CD14-positive monocyte (primary cell): ENCODE results near the gene HCAR1. TPM values are rescaled to one million over a fixed set of nuclear protein-coding genes. Genes with fewer than 3 reads are reported as not detected.
A peak's percentile ranks its signal among the peaks of the same experiment; 100 is the strongest.

Experiments used
- DNase-seq, 3 donors: peaks; one replicate each; pipeline ENCODE4 v3.0.0-alpha.2; 2011 to 2022
- H2AFZ ChIP-seq: 2 replicates; pipeline ENCODE4 v1.6.0; 2012; ENCODE audit warnings: mild to moderate bottlenecking, low read depth, low read length, inconsistent platforms; ENCODE audit not compliant: insufficient read depth, poor library complexity, severe bottlenecking
- H3K27ac ChIP-seq, 2 donors: 1 replicate in 1 of 2; 2 replicates in 1 of 2; pipeline ENCODE4 v1.5.1; 2012 to 2013; ENCODE audit warnings: low read length in 2 of 2, control low read depth in 1 of 2, inconsistent platforms in 1 of 2, low read depth in 1 of 2, mild to moderate bottlenecking in 1 of 2
- H3K27me3 ChIP-seq, 2 donors: one replicate each; pipeline versions ENCODE4 v1.6.0 to v1.6.1; 2011 to 2013; ENCODE audit warnings: low read length in 2 of 2; ENCODE audit not compliant: control insufficient read depth in 2 of 2, insufficient read depth in 2 of 2
- H3K36me3 ChIP-seq, 2 donors: replicated peaks in 1 of 2; 1 replicate in 1 of 2; 2 replicates in 1 of 2; pipeline versions ENCODE4 v1.5.1 to v1.6.1; 2012 to 2013; ENCODE audit warnings: low read length in 2 of 2, control low read depth in 1 of 2, inconsistent platforms in 1 of 2, mild to moderate bottlenecking in 1 of 2; ENCODE audit not compliant: insufficient read depth in 2 of 2, control insufficient read depth in 1 of 2
- H3K4me1 ChIP-seq, 2 donors: 1 replicate in 1 of 2; 2 replicates in 1 of 2; pipeline versions ENCODE4 v1.5.1 to v1.6.1; 2012 to 2013; ENCODE audit warnings: low read length in 2 of 2, control low read depth in 1 of 2, inconsistent platforms in 1 of 2, mild to moderate bottlenecking in 1 of 2, moderate library complexity in 1 of 2; ENCODE audit not compliant: insufficient read depth in 2 of 2, control insufficient read depth in 1 of 2
- H3K4me2 ChIP-seq: replicated peaks from 2 replicates; pipeline ENCODE3; 2012; ENCODE audit warnings: low read length, moderate library complexity, mild to moderate bottlenecking; ENCODE audit not compliant: poor library complexity, severe bottlenecking; ENCODE audit errors: extremely low read depth
- H3K4me3 ChIP-seq, 3 experiments: fragments of 200-600 bp in 1 of 3; sonication (generic) in 1 of 3; replicated peaks in 1 of 3; 1 replicate in 2 of 3; 2 replicates in 1 of 3; pipeline ENCODE4 v1.5.1; 2011 to 2013; ENCODE audit warnings: low read length in 3 of 3, mild to moderate bottlenecking in 3 of 3, control low read depth in 2 of 3, low read depth in 2 of 3, inconsistent platforms in 1 of 3, moderate library complexity in 1 of 3
- H3K79me2 ChIP-seq: 2 replicates; pipeline ENCODE4 v1.6.0; 2012; ENCODE audit warnings: mild to moderate bottlenecking, control low read depth, inconsistent platforms, low read length, moderate library complexity; ENCODE audit not compliant: insufficient read depth
- H3K9ac ChIP-seq: 2 replicates; pipeline ENCODE4 v1.6.0; 2017; ENCODE audit warnings: low read length, mild to moderate bottlenecking; ENCODE audit not compliant: insufficient read depth, poor library complexity, severe bottlenecking
- H3K9me3 ChIP-seq, 2 donors: replicated peaks in 1 of 2; 1 replicate in 1 of 2; 2 replicates in 1 of 2; pipeline versions ENCODE4 v1.5.1 to v1.6.1; 2012 to 2013; ENCODE audit warnings: low read length in 2 of 2, control low read depth in 1 of 2; ENCODE audit not compliant: control insufficient read depth in 1 of 2, insufficient read depth in 1 of 2
- H4K20me1 ChIP-seq: 2 replicates; pipeline ENCODE4 v1.6.0; 2012; ENCODE audit warnings: mild to moderate bottlenecking, low read length, control low read depth, moderate library complexity; ENCODE audit not compliant: insufficient read depth
- H3K27ac Mint-ChIP-seq, 7 donors: one replicate each; pipeline ENCODE4 v1.8.0; 2020; ENCODE audit warnings: mild to moderate bottlenecking in 7 of 7, mixed read lengths in 7 of 7, moderate library complexity in 6 of 7, inconsistent platforms in 2 of 7
- H3K27me3 Mint-ChIP-seq, 3 donors: one replicate each; pipeline ENCODE4 v1.8.0; 2021 to 2022; ENCODE audit warnings: low read depth in 3 of 3, mild to moderate bottlenecking in 3 of 3, mixed read lengths in 3 of 3, moderate library complexity in 3 of 3, inconsistent platforms in 1 of 3
- H3K36me3 Mint-ChIP-seq, 2 donors: one replicate each; pipeline ENCODE4 v1.8.0; 2020; ENCODE audit warnings: mixed read lengths in 2 of 2, inconsistent platforms in 1 of 2, mild to moderate bottlenecking in 1 of 2
- H3K4me1 Mint-ChIP-seq: one replicate; pipeline ENCODE4 v1.8.0; 2020; ENCODE audit warnings: mild to moderate bottlenecking, mixed read lengths
- H3K4me3 Mint-ChIP-seq, 2 donors: one replicate each; pipeline ENCODE4 v1.8.0; 2020; ENCODE audit warnings: mild to moderate bottlenecking in 2 of 2, mixed read lengths in 2 of 2, moderate library complexity in 1 of 2
- H3K9me3 Mint-ChIP-seq, 7 donors: one replicate each; pipeline ENCODE4 v1.8.0; 2020 to 2022; ENCODE audit warnings: mixed read lengths in 7 of 7, mild to moderate bottlenecking in 6 of 7, moderate library complexity in 6 of 7, inconsistent platforms in 2 of 7
- WGBS: methylation state at CpG from one replicate; pipeline ENCODE4 v1.1.5; 2013; ENCODE audit warnings: missing lambda C conversion rate; ENCODE audit not compliant: insufficient coverage; 5-methylcytosine and 5-hydroxymethylcytosine counted together
- intact Hi-C, 2 donors: fragments of 100-400 bp; cut with micrococcal nuclease; formaldehyde crosslinking; loops; one replicate each; pipeline versions ENCODE4 v1.15.0 to v1.15.1; 2023
- polyA plus RNA-seq, 3 donors: library from polyadenylated mRNA; depleted of rRNA in 1 of 3; unstranded in 2 of 3; stranded (reverse) in 1 of 3; fragments of 300-500 nt in 2 of 3; fragments of >200 nt in 1 of 3; fragmentation: Illumina TruSeq in 2 of 3; gene quantifications; 1 replicate in 2 of 3; 2 replicates in 1 of 3; pipeline ENCODE4 v1.2.3, GENCODE V29; 2012 to 2021
- TF ChIP-seq, protein P1 (sequence below): fragments of 200-600 bp; IDR thresholded peaks from one replicate; pipeline ENCODE4 v1.8.0; 2022; ENCODE audit warnings: antibody characterized with exemption, mild to moderate bottlenecking

The HCAR1 gene
- polyA plus RNA-seq, 3 donors = not detected

DNA sequence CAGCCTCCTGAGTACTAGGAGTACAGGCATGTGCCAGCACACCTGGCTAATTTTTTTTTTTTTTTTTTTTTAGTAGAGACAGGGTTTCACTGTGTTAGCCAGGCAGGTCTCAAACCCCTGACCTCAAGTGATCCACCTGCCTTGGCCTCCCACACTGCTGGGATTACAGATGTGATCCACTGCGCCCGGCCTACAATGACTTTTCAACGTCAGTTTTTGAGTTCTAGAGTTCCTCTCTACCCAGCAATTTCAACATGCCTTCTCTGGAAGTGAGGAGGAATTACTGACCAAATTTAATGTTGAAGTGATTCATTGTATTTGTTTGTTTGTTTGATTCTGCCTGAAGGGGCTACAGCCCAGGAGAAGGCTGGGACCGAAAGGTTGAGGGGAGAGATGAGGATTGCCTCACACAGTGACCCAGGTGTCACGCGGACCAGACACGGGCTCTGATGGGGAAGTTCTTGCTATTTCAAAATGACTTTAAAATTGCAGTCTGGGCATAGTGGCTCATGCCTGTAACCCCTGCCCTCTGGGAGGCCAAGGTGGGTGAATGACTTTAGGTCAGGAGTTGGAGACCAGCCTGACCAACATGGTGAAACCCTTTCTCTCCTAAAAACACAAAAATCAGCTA is 13.4 kb upstream of the HCAR1 start:
- peak overlapping the region; percentile 13 for H3K4me2 ChIP-seq
- peak overlapping the region in 1 of 2 donors; percentile 56 for H3K4me3 Mint-ChIP-seq
- H2AFZ ChIP-seq = no peak overlapping the region
- no peaks in the 10 kb centered on the region for H3K27me3 ChIP-seq
- H3K36me3 ChIP-seq = no peaks in the 10 kb centered on the region
- peak overlapping the region; percentile 27 for H3K9ac ChIP-seq
- TF ChIP-seq, protein P1, sequence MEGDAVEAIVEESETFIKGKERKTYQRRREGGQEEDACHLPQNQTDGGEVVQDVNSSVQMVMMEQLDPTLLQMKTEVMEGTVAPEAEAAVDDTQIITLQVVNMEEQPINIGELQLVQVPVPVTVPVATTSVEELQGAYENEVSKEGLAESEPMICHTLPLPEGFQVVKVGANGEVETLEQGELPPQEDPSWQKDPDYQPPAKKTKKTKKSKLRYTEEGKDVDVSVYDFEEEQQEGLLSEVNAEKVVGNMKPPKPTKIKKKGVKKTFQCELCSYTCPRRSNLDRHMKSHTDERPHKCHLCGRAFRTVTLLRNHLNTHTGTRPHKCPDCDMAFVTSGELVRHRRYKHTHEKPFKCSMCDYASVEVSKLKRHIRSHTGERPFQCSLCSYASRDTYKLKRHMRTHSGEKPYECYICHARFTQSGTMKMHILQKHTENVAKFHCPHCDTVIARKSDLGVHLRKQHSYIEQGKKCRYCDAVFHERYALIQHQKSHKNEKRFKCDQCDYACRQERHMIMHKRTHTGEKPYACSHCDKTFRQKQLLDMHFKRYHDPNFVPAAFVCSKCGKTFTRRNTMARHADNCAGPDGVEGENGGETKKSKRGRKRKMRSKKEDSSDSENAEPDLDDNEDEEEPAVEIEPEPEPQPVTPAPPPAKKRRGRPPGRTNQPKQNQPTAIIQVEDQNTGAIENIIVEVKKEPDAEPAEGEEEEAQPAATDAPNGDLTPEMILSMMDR = no peak
- intact Hi-C loops = loop anchor here in 1 of 2 donors (2.0 kb wide), 1 partner anchor 17 kb away; no protein-coding TSS in a partner anchor
- no peaks in the 10 kb centered on the region for H3K79me2 ChIP-seq
- H3K27me3 Mint-ChIP-seq = peaks cover 0 to 2% (median 0%) of the 10 kb centered on the region in 3 donors
- no peaks in the 10 kb centered on the region for H4K20me1 ChIP-seq
- no peaks in the 10 kb centered on the region for H3K36me3 Mint-ChIP-seq
- H3K27ac ChIP-seq = peak overlapping the region; percentile 73 to 79
- peak; percentile 92 to 95 (median 94) for DNase-seq
- H3K4me1 Mint-ChIP-seq = peaks cover 28% of the 10 kb centered on the region
- H3K27ac Mint-ChIP-seq = peak overlapping the region; percentile 90 to 94 (median 92)
- peaks cover 44 to 45% of the 10 kb centered on the region in 2 donors for H3K4me1 ChIP-seq
- H3K9me3 ChIP-seq = no peaks in the 10 kb centered on the region
- 16% methylated on average over 4 of the region's 7 CpGs for WGBS
- no peak overlapping the region for H3K4me3 ChIP-seq
- H3K9me3 Mint-ChIP-seq = peaks cover 0 to 3% (median 2%) of the 10 kb centered on the region in 7 donors

DNA sequence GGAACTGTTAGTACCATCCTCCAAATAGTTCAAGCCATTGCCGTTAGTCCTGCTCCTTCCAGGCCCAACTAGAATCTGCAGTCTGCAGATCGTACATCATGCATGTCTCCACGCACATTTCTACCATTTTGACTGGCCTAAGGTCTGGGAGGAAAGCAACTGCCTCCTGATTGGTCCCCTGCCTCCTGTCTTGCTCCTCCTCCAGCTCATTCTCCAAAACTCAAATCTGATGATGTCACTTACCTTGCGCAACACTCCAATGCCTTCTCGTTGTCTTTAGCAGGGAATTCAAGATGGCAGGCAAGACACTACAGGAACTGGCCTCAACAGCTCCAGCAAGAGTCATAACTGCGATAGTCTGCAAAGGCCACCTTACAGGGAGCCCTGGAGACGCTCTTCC is 9.7 kb upstream of the HCAR1 start:
- no peaks in the 10 kb centered on the region for H3K79me2 ChIP-seq
- peaks cover 23 to 25% of the 10 kb centered on the region in 2 donors for H3K4me1 ChIP-seq
- Mint-ChIP-seq H3K4me1 (peaks cover 16% of the 10 kb centered on the region), H3K27me3 (peaks cover 2 to 3% (median 3%) of the 10 kb centered on the region in 3 donors), H3K9me3 (peaks cover 0 to 12% (median 2%) of the 10 kb centered on the region in 7 donors), H3K27ac (no peak overlapping the region), H3K36me3 (no peaks in the 10 kb centered on the region), H3K4me3 (no peak overlapping the region)
- no peaks in the 10 kb centered on the region for H4K20me1 ChIP-seq
- H3K4me2 ChIP-seq = no peak overlapping the region
- intact Hi-C loops = no loop called here
- H3K4me3 ChIP-seq = no peak overlapping the region
- TF ChIP-seq, protein P1 = no peak
- no peak overlapping the region for H3K9ac ChIP-seq
- H3K36me3 ChIP-seq = no peaks in the 10 kb centered on the region
- H3K9me3 ChIP-seq = no peaks in the 10 kb centered on the region
- H3K27ac ChIP-seq = no peak overlapping the region
- no peaks in the 10 kb centered on the region for H3K27me3 ChIP-seq
- 82% methylated on average over 6 of the region's 7 CpGs for WGBS
- no peak overlapping the region for H2AFZ ChIP-seq
- peak in 1 of 3 donors; percentile 50 for DNase-seq
